Measurements from ENCODE around the gene KAT7. TPM values are rescaled to one million over a fixed set of nuclear protein-coding genes. Genes with fewer than 3 reads are reported as not detected.

Gene KAT7
- total RNA-seq, 1 donor from 2014 or later, result 72.0 TPM

DNA sequence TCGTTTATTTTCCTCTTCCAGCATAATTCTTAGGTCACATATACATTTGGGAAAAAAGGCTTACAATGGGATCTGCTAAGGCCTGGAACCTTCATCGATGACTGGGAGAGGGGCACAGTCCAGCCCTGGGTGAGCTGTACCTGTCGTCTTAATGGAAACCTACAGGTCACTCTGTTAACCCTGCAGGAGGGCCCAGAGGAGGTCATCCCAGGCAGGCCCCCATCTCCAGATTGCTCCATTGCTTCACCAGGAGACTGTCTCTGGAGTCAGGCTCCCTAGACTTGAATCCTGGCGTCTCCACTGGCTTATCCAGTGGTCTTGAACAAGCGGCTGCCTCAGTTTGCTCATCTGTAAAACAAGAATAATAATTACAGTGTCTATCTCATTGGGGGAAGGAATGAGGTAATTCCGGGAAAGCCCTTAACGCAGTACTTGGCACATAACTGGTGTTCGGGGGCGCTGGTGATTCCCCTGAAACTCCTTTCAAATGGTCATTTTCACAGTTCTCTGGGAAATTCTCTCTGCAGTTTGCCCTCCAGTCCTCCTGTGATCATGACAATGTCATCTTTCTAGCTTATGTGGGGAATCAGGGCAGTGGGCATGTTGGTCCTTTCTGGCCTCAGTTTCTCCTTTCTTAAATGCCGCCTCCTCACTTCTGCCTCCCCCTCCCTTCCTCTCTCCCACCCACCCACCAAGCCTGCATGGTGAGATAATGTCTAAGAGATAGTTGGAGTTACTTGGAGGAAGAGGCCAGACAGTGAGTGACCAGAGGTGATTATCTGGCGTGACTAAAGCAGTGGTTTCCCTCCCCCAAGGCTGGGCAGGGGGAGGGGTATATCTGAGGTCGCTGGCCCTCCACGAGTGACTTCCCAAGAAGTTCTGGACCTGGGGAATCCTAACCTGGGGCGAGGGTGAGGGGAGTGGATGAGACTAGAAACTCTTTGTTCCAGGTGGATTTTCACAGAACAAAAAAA, 90.7 kb downstream of the KAT7 start:
- Mint-ChIP-seq H3K27ac (no peak overlapping the region), H3K27me3 (peaks cover 46% of the 10 kb centered on the region), H3K4me1 (ENCODE audit: low read depth) (peaks cover 1% of the 10 kb centered on the region), H3K36me3 (ENCODE audit: insufficient read depth) (no peaks in the 10 kb centered on the region), H3K4me3 (ENCODE audit: low read depth) (no peak overlapping the region), H3K9me3 (ENCODE audit: low read depth) (no peaks in the 10 kb centered on the region)
- TF ChIP-seq, protein P1, sequence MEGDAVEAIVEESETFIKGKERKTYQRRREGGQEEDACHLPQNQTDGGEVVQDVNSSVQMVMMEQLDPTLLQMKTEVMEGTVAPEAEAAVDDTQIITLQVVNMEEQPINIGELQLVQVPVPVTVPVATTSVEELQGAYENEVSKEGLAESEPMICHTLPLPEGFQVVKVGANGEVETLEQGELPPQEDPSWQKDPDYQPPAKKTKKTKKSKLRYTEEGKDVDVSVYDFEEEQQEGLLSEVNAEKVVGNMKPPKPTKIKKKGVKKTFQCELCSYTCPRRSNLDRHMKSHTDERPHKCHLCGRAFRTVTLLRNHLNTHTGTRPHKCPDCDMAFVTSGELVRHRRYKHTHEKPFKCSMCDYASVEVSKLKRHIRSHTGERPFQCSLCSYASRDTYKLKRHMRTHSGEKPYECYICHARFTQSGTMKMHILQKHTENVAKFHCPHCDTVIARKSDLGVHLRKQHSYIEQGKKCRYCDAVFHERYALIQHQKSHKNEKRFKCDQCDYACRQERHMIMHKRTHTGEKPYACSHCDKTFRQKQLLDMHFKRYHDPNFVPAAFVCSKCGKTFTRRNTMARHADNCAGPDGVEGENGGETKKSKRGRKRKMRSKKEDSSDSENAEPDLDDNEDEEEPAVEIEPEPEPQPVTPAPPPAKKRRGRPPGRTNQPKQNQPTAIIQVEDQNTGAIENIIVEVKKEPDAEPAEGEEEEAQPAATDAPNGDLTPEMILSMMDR (IDR thresholded peaks at IDR 0.05; ENCODE audit: unreplicated experiment), result no peak
- DNase-seq (ENCODE audit: low spot score, unreplicated experiment), result no peak

DNA sequence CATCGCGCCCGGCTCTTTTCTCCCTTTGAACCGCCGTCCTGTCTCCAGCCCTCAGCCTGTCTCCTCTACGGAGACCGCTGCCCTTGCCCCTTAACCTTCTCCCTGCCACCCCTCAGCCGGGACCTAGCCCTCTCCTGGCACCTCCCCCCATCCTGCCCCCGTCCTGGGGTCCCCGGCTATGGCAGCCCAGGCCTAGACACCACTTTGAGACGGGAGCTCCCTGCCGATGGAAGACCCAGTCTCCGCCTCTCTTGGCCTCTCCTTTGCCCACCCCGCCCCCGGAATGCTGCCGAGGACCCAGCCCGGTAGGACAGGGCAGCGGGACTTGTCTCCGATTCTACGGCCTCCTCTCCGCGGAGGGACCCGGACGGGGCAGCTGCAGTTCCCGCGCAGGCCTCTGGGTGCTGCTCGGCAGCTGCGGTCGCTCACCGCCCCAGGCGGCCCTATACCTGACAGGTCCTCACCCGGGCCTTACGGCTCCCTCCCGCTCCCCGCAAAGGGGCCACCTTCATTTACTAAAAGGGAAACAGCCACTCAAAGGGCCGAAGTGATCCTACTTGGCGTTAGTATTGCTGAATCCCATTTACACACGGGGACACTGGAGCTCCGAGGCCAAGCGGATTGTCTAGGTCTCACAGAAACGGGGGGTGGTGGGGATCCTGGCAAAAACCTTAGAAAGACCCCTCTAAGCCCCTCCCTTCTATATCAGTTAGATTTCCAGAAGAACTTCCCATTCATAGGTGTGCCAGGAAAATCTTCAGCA, 92.0 kb downstream of the KAT7 start:
- peak; percentile 80 for DNase-seq (ENCODE audit: low spot score, unreplicated experiment)
- peaks cover 38% of the 10 kb centered on the region for H3K27me3 Mint-ChIP-seq
- H3K4me3 Mint-ChIP-seq (ENCODE audit: low read depth), result no peak overlapping the region
- TF ChIP-seq, protein P1 (IDR thresholded peaks at IDR 0.05; ENCODE audit: unreplicated experiment), result peak; percentile 95
- peaks cover 1% of the 10 kb centered on the region for H3K4me1 Mint-ChIP-seq (ENCODE audit: low read depth)
- H3K9me3 Mint-ChIP-seq (ENCODE audit: low read depth), result no peaks in the 10 kb centered on the region
- no peaks in the 10 kb centered on the region for H3K36me3 Mint-ChIP-seq (ENCODE audit: insufficient read depth)
- H3K27ac Mint-ChIP-seq, result peak overlapping the region; percentile 49

DNA sequence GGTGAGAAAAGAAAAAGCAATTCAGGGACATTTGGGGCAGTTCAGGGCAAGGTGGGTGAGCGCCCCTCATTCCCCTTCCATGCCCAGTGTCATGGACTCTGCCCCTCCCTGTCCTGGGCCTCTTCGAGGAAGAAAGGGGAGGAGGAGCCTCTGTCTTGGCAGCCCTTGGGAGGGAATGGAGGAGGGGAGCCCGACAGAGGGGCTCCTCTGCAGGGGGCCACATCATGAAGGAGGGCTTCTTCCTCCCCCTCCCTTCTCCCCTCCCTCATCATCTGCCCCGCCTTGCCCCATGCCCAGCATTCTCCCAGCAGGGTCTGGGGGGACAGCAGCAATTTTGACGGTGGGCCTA, 92.5 kb downstream of the KAT7 start:
- H3K4me3 Mint-ChIP-seq (ENCODE audit: low read depth), result no peak overlapping the region
- H3K36me3 Mint-ChIP-seq (ENCODE audit: insufficient read depth), result no peaks in the 10 kb centered on the region

DNA sequence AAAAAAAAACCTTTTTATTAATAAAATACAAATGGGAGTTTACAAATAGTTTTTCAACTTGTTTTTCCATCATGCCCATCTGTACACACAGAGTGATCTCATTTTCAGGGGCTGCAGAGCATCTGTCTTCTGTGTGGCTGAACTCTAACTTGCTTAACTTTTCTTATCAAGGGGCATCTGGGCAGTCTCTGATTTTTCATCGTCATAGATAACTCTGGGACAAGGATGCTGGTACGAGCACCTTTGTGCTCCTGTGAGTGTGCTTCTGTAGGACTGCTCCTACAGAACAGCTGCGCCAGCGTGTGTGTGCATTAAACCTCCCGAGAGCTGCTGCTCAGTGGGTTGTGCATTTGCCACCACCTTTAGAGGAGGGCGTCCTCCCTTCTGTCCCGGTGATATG, 94.0 kb downstream of the KAT7 start:
- no peak overlapping the region for H3K27ac Mint-ChIP-seq
- DNase-seq (ENCODE audit: low spot score, unreplicated experiment), result no peak
- no peak overlapping the region for H3K4me3 Mint-ChIP-seq (ENCODE audit: low read depth)
- H3K36me3 Mint-ChIP-seq (ENCODE audit: insufficient read depth), result no peaks in the 10 kb centered on the region
- TF ChIP-seq, protein P1 (IDR thresholded peaks at IDR 0.05; ENCODE audit: unreplicated experiment), result no peak
- peaks cover 36% of the 10 kb centered on the region for H3K27me3 Mint-ChIP-seq
- H3K9me3 Mint-ChIP-seq (ENCODE audit: low read depth), result no peaks in the 10 kb centered on the region
- peaks cover 9% of the 10 kb centered on the region for H3K4me1 Mint-ChIP-seq (ENCODE audit: low read depth)

More for the DNA sequence above, 92.5 kb downstream of the KAT7 start:
- DNase-seq (ENCODE audit: low spot score, unreplicated experiment), result no peak
- Mint-ChIP-seq H3K4me1 (ENCODE audit: low read depth) (peaks cover 2% of the 10 kb centered on the region), H3K27me3 (peaks cover 38% of the 10 kb centered on the region), H3K27ac (no peak overlapping the region), H3K9me3 (ENCODE audit: low read depth) (no peaks in the 10 kb centered on the region)
- TF ChIP-seq, protein P1 (IDR thresholded peaks at IDR 0.05; ENCODE audit: unreplicated experiment), result no peak

Other genes with a start within 250 kb of the KAT7 start
- 0.20 and 0.38 TPM in 2 replicates for gene NXPH3, start 212.8 kb upstream of the KAT7 start, total RNA-seq
- gene SPOP, start 110.6 kb upstream of the KAT7 start, total RNA-seq, result 53.7 and 58.0 TPM in 2 replicates
- gene SLC35B1, start 80.7 kb upstream of the KAT7 start, total RNA-seq, result 67.4 and 72.2 TPM in 2 replicates
- gene FAM117A, start 24.6 kb upstream of the KAT7 start, total RNA-seq, result 19.1 and 20.2 TPM in 2 replicates
- gene TAC4, start 59.4 kb downstream of the KAT7 start, total RNA-seq, result not detected in 2 replicates
- gene DLX4, start 180.5 kb downstream of the KAT7 start, total RNA-seq, result 1.9 and 2.4 TPM in 2 replicates
- gene DLX3, start 206.5 kb downstream of the KAT7 start, total RNA-seq, result 1.5 and 1.8 TPM in 2 replicates